Aorta (tissue), 5 donors: Measurements from ENCODE around the gene ZBTB2. TPM values are rescaled to one million over a fixed set of nuclear protein-coding genes. Genes with fewer than 3 reads are reported as not detected.

Source experiments
- ATAC-seq: fragments of 200-7000 bp; cut with Tn5 transposase; one replicate; pipeline ENCODE4 v1.9.1; 2022; ENCODE audit warnings: moderate library complexity; ENCODE audit not compliant: low FRiP score
- DNase-seq, 2 donors: peaks; one replicate each; pipeline ENCODE4 v3.0.0-alpha.2; 2020
- H3K27ac ChIP-seq, 2 donors: one replicate each; pipeline ENCODE4 v1.5.1; 2013; ENCODE audit warnings: low read length in 2 of 2, mild to moderate bottlenecking in 2 of 2, moderate library complexity in 2 of 2, control low read depth in 1 of 2, inconsistent platforms in 1 of 2, low read depth in 1 of 2
- H3K27me3 ChIP-seq, 2 donors: one replicate each; pipeline ENCODE4 v1.6.1; 2013; ENCODE audit warnings: control low read depth in 1 of 2, low read length in 1 of 2, mild to moderate bottlenecking in 1 of 2, moderate library complexity in 1 of 2; ENCODE audit not compliant: insufficient read depth in 2 of 2, control insufficient read depth in 1 of 2
- H3K36me3 ChIP-seq, 2 donors: one replicate each; pipeline ENCODE4 v1.6.1; 2013; ENCODE audit warnings: control low read depth in 1 of 2, low read length in 1 of 2, mild to moderate bottlenecking in 1 of 2; ENCODE audit not compliant: insufficient read depth in 2 of 2, control insufficient read depth in 1 of 2
- H3K4me1 ChIP-seq, 2 donors: one replicate each; pipeline ENCODE4 v1.6.1; 2013; ENCODE audit warnings: low read length in 2 of 2, control low read depth in 1 of 2, mild to moderate bottlenecking in 1 of 2, moderate library complexity in 1 of 2; ENCODE audit not compliant: insufficient read depth in 2 of 2, control insufficient read depth in 1 of 2
- H3K4me3 ChIP-seq, 2 donors: one replicate each; pipeline ENCODE4 v1.5.1; 2013; ENCODE audit warnings: low read length in 2 of 2, control low read depth in 1 of 2, mild to moderate bottlenecking in 1 of 2
- H3K9me3 ChIP-seq: one replicate; pipeline ENCODE4 v1.6.1; 2013; ENCODE audit warnings: mild to moderate bottlenecking, low read length; ENCODE audit not compliant: control insufficient read depth
- WGBS, 2 donors: extraction: QIAGEN DNeasy Blood & Tissue Kit; methylation state at CpG; one replicate each; pipeline ENCODE4 v1.1.7; 2013; 5-methylcytosine and 5-hydroxymethylcytosine counted together
- intact Hi-C, 2 donors: fragments of 100-400 bp; cut with DNase I; formaldehyde crosslinking; loops; one replicate each; pipeline versions ENCODE4 v1.14.2 to v1.15.0; 2022
- long read RNA-seq, 2 donors: library from polyadenylated mRNA; unstranded; transcript quantifications; one replicate each; pipeline ENCODE4 v2.0.0, GENCODE V29; 2020 to 2021
- polyA plus RNA-seq, 2 donors: library from polyadenylated mRNA; stranded (reverse); fragments of 200-250 nt; gene quantifications; one replicate each; pipeline ENCODE4 v1.2.3, GENCODE V29; 2013
- total RNA-seq, 2 donors: library from RNA; stranded (reverse); fragmentation: NEBNext Ultra II Directional; extraction: Animal tissue kit (Norgen Biotek cat#: 25700); gene quantifications; one replicate each; pipeline ENCODE4 v1.2.1, GENCODE V29; 2021
- donor health status: healthy with polysubstance abuse.
- donor health status: Bipolar disorder and iron deficiency.
- donor health status: DM: no; HTN: no; CAD: no.
- donor health status: DM: no; HTN: no; CAD: no.
- donor health status: DM: yes; HTN: yes; CAD: no.

The ZBTB2 gene, protein sequence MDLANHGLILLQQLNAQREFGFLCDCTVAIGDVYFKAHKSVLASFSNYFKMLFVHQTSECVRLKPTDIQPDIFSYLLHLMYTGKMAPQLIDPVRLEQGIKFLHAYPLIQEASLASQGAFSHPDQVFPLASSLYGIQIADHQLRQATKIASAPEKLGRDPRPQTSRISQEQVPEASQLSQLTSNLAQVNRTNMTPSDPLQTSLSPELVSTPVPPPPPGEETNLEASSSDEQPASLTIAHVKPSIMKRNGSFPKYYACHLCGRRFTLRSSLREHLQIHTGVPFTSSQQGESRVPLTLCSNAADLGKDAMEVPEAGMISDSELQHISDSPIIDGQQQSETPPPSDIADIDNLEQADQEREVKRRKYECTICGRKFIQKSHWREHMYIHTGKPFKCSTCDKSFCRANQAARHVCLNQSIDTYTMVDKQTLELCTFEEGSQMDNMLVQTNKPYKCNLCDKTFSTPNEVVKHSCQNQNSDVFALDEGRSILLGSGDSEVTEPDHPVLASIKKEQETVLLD
- total RNA-seq (10 to 100 TPM; 10.4 to 14.0 TPM), polyA plus RNA-seq (1 to 10 TPM; 5.0 to 7.7 TPM)
- long read RNA-seq, donor 1, transcript ZBTB2-201 (3 exons, 3,090 nt), result major isoform, 5 of 12 reads
- long read RNA-seq, donor 1, partial matches to known transcripts, result 4 of 12 reads
- long read RNA-seq, donor 1, other reads (novel, unspliced or antisense), result 3 of 12 reads
- long read RNA-seq, donor 2, transcript ZBTB2-201 (3 exons, 3,090 nt), result major isoform, 7 of 9 reads
- long read RNA-seq, donor 2, partial matches to known transcripts, result 0 of 9 reads
- long read RNA-seq, donor 2, other reads (novel, unspliced or antisense), result 2 of 9 reads

DNA sequence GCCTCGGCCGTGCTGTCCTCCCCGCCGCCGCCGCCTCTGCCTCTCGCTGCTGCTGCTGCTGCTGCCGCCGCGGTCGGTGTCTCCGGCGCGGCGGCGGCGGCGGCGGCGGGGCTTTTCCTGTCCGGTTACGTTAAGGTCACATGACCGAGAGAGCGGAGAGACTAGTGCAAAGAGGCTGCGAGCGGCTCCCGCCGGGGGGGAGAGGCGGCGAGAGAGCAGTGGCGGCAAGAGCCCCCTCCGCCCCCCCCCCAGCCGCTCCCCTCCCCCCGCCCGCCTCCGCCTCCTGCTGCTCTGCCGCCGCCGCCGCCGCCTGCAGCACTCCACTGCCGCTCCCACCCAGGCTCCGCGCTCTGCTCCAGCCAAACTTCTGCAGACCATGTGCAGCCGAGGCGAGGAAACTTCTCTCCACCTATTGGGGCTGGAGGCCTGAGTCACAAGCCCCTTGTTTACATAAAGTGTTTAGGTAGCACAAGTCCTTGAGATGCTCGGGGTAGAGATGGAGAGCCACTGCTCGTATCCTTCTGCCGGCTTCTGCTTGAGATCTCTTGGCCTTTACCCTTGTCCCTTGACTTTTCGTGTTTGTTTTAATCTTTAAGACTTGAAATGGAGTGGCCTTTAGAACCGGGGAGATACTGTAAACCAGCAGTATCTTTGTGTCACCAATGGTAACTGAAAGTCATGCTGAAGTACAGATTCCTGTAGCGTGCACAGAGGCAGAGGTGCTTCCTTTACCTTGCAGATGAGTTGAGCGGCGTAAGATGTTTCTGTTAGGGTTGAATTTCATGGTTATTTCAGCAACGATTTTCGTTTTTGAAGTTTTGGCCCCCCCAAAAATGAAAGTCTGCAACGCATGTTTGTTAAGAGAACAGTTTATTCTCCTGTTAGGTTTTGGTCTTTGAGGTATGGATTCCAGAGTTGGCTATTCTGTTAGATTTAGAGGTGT lies at the start of gene ZBTB2:
TSS of gene ZBTB2 (minus strand) at position 89 of the 943 bp plus-strand sequence. CDS start 17,922 bp downstream, outside the sequence.
- DNase-seq, result peak; percentile 80 to 90
- Histone ChIP-seq H3K27ac (peak within 1 kb of the TSS; percentile 98), H3K36me3 (no peaks in the 10 kb centered on the region), H3K4me3 (peak within 1 kb of the TSS; percentile 95 to 99), H3K27me3 (no peaks in the 10 kb centered on the region), H3K4me1 (peaks cover 2 to 15% of the 10 kb centered on the region in 2 donors), H3K9me3 (no peaks in the 10 kb centered on the region)
- 1 to 2% methylated on average over 38 to 57 of the region's 57 CpGs for WGBS, 2 donors
- intact Hi-C loops, result loop anchor here in 1 of 2 donors (2.0 kb wide), 1 partner anchor 61 kb away; the partner anchor contains the start of gene RMND1
- peak; percentile 2 for ATAC-seq

DNA sequence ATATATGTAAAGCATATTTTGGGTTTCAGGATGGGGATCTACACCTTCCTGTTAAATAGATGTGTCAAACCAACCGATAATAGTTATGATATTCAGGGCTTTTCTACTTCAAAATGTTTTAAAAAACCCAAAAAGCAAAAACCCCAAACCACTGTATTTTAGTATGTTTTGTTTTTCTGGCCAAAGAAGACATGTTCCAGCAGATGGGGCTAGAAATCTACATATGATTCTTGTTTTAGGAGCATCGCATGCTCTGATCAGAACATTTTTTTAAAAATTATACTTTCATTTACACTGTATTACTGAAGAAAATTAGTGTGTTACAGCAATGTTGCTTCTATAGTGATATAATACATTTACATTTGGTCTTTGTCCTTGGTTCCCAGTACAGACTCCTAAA lies 49.6 kb upstream of the ZBTB2 start:
- intact Hi-C loops, result loop anchor here (2.0 to 5.0 kb wide), 2 partner anchors 36 kb away; no protein-coding TSS in a partner anchor
- 18 to 20% methylated on average over 2 of the region's 2 CpGs for WGBS, 2 donors

DNA sequence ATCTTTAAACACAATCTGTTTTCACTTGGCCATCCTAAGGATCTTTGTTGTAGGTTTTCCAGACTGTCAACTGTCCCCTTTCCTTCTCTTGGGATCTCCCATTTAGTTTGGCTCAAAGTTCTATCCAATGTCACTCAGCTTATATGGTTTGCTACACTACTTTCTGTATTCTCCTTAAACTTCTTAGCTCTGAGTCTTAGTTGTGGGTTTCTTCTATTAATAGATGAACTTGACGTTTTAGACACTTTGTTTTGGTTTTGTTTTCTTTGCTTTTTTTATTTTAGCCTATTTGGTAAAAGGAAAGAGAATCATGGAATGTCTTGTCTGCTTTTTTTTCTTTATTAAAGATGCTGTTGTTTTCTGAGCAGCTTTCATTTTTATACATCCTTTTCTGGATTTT lies 49.1 kb upstream of the ZBTB2 start:
- WGBS, 2 donors, result 0 to 1% methylated on average over 1 of the region's 1 CpG
- no peak overlapping the region for H3K27ac ChIP-seq
- H3K4me1 ChIP-seq, result peaks cover 6 to 7% of the 10 kb centered on the region in 2 donors
- H3K27me3 ChIP-seq, result no peaks in the 10 kb centered on the region
- DNase-seq (no peak), ATAC-seq (no peak)
- intact Hi-C loops, result loop anchor here (2.0 to 5.0 kb wide), 2 partner anchors 36 to 37 kb away; no protein-coding TSS in a partner anchor
- no peaks in the 10 kb centered on the region for H3K9me3 ChIP-seq
- H3K4me3 ChIP-seq, result no peak overlapping the region
- H3K36me3 ChIP-seq, result no peaks in the 10 kb centered on the region

More for the DNA sequence above, 49.6 kb upstream of the ZBTB2 start:
- ATAC-seq (no peak), DNase-seq (no peak)
- no peaks in the 10 kb centered on the region for H3K9me3 ChIP-seq
- no peak overlapping the region for H3K27ac ChIP-seq
- no peaks in the 10 kb centered on the region for H3K27me3 ChIP-seq
- no peaks in the 10 kb centered on the region for H3K36me3 ChIP-seq
- peaks cover 6 to 7% of the 10 kb centered on the region in 2 donors for H3K4me1 ChIP-seq
- H3K4me3 ChIP-seq, result no peak overlapping the region

DNA sequence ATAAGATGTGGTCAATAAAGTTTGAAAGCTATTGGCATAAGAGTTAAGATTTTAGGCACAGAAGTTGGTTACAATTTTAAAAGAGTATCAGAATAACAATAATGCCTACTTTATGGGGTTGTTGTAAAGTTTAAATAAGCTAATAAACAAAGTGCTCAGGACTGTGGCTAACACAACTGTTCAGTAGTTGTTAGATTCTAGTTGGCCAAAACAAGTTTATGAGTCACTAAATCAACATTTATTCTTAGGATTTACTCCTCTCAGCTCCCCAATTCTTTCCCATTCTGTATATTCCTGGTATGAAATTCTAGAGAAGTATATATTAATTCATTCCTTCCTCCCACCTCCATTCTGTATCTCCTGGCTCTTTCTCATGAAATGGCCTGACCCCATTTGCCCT lies 46.0 kb upstream of the ZBTB2 start:
- no peaks in the 10 kb centered on the region for H3K9me3 ChIP-seq
- DNase-seq (no peak), ATAC-seq (no peak)
- H3K4me1 ChIP-seq, result peaks cover 5 to 6% of the 10 kb centered on the region in 2 donors
- no peak overlapping the region for H3K4me3 ChIP-seq
- H3K27me3 ChIP-seq, result no peaks in the 10 kb centered on the region
- intact Hi-C loops, result no loop called here
- H3K36me3 ChIP-seq, result no peaks in the 10 kb centered on the region
- peak overlapping the region in 1 of 2 donors; percentile 47 for H3K27ac ChIP-seq

DNA sequence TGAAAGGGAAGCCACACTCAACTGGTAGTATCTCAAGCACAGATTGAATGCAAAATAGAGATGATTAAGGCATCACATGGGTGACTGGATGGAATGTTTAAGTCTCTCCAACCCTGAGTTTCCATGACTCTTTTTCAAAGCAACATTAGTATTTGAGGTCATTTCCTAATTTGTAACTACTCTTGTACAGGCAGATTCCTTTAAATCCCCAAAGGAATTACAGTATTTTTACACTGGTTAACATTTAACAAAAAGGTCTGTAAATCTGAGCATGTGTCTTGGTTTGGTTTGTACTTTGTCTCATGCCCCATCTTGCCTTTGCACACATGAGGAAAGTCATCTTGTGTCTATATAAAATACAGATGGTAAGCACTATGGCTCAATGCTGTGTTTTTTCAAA lies 45.4 kb upstream of the ZBTB2 start:
- peak overlapping the region; percentile 79 to 90 for H3K27ac ChIP-seq
- no peaks in the 10 kb centered on the region for H3K27me3 ChIP-seq
- ATAC-seq (peak; percentile 65), DNase-seq (no peak)
- H3K36me3 ChIP-seq, result peaks cover 0 to 2% of the 10 kb centered on the region in 2 donors
- peaks cover 5 to 6% of the 10 kb centered on the region in 2 donors for H3K4me1 ChIP-seq
- intact Hi-C loops, result no loop called here
- no peaks in the 10 kb centered on the region for H3K9me3 ChIP-seq
- H3K4me3 ChIP-seq, result no peak overlapping the region

DNA sequence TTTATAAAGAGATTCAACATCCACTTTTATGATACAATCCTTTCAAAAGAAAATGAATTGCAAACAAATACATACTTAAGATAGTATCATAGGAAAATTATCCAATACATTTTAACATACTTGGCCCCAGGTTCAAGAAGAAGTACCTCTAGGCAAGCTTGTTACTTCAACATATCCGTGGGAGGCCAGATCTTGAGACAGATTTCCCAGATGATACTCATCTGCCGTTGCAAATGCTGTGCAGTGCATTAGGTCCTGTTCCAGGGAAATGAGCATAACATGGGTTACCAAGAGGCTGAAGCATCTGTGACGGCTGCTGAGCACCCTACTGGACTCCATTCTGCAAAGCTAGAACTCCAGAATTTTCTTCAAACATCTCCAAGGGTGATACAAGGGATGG lies 44.9 kb upstream of the ZBTB2 start:
- no peaks in the 10 kb centered on the region for H3K27me3 ChIP-seq
- DNase-seq, result no peak
- no peaks in the 10 kb centered on the region for H3K9me3 ChIP-seq
- ATAC-seq, result no peak
- peak overlapping the region; percentile 79 to 90 for H3K27ac ChIP-seq
- intact Hi-C loops, result no loop called here
- no peak overlapping the region for H3K4me3 ChIP-seq
- WGBS, 2 donors, result 40 to 52% methylated on average over 3 of the region's 3 CpGs
- peaks cover 0 to 2% of the 10 kb centered on the region in 2 donors for H3K36me3 ChIP-seq
- peaks cover 4 to 6% of the 10 kb centered on the region in 2 donors for H3K4me1 ChIP-seq

DNA sequence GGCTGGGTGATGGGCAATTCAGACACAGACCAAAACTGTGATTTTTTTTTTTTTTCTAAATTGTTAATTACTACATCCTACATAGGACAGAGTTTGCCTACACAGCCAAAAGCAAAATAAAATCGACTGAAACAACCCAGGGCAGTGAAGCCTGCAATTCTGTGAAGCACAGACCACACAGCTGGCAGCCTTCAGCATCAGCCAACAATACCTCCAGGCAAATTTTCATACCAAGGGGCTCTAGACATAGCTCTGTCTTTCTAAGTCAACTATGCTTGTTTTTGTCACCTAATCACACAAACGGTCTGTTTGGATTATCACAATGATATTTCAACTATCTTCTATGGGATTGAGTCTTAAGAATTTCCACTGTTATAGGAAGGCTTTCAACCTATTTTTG lies 43.0 kb upstream of the ZBTB2 start:
- Histone ChIP-seq H3K36me3 (peaks cover 0 to 2% of the 10 kb centered on the region in 2 donors), H3K4me3 (no peak overlapping the region), H3K27ac (no peak overlapping the region), H3K9me3 (no peaks in the 10 kb centered on the region), H3K4me1 (peaks cover 3% of the 10 kb centered on the region in 2 donors), H3K27me3 (no peaks in the 10 kb centered on the region)
- ATAC-seq (no peak), DNase-seq (no peak)
- intact Hi-C loops, result no loop called here
- 15 to 24% methylated on average over 2 of the region's 2 CpGs for WGBS, 2 donors

DNA sequence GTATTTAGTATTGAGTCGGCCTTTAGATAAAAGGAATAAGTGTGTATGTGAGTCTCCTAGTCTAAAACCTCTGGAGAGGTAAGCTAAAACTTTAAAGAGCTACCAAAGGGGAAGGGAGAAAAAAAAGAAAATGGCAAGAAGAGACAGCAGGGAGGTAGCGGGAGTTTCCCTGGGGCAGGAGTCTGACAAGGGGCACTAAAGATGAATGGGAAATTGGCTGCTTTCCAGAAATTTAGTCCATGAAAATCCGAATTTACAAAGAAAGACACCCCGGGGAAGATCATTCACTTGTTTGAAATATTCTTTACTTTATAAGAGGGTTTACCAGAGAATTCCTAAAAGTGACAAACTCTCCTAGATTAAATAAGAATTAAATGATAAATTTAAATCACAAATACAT lies 41.3 kb upstream of the ZBTB2 start:
- intact Hi-C loops, result no loop called here
- whole genome bisulfite sequencing, 2 donors, result 79% methylated on average over 4 of the region's 4 CpGs
- H3K36me3 ChIP-seq, result peaks cover 0 to 2% of the 10 kb centered on the region in 2 donors

More for the DNA sequence above, 41.3 kb upstream of the ZBTB2 start:
- DNase-seq (no peak), ATAC-seq (no peak)
- Histone ChIP-seq H3K27ac (no peak overlapping the region), H3K9me3 (no peaks in the 10 kb centered on the region), H3K4me1 (peaks cover 0 to 3% of the 10 kb centered on the region in 2 donors), H3K4me3 (no peak overlapping the region), H3K27me3 (no peaks in the 10 kb centered on the region)
